Activated naive CD8-positive, alpha-beta T cell treated with anti-CD3 and anti-CD28 coated beads for 36 hours (primary cell): ENCODE results near the gene SERPINB10. TPM values are rescaled to one million over a fixed set of nuclear protein-coding genes. Genes with fewer than 3 reads are reported as not detected.

Experiments used
- DNase-seq: peaks from one replicate; pipeline ENCODE4 v3.0.0; 2021
- H3K27ac Mint-ChIP-seq: one replicate; pipeline ENCODE4 v1.8.0; 2022; ENCODE audit warnings: mild to moderate bottlenecking, moderate library complexity, mixed read lengths
- H3K27me3 Mint-ChIP-seq: one replicate; pipeline ENCODE4 v1.8.0; 2022; ENCODE audit warnings: mild to moderate bottlenecking, mixed read lengths
- H3K36me3 Mint-ChIP-seq: one replicate; pipeline ENCODE4 v1.8.0; 2021; ENCODE audit warnings: mild to moderate bottlenecking, mixed read lengths
- H3K4me1 Mint-ChIP-seq: one replicate; pipeline ENCODE4 v1.8.0; 2021; ENCODE audit warnings: mixed read lengths
- H3K4me3 Mint-ChIP-seq: one replicate; pipeline ENCODE4 v1.8.0; 2022; ENCODE audit warnings: mild to moderate bottlenecking, moderate library complexity, mixed read lengths
- H3K9me3 Mint-ChIP-seq: one replicate; pipeline ENCODE4 v1.8.0; 2022; ENCODE audit warnings: mixed read lengths
- total RNA-seq, 2 experiments: library from RNA; stranded (reverse); gene quantifications; one replicate each; pipeline ENCODE4 v1.2.3, GENCODE V29; 2021

Gene SERPINB10
- total RNA-seq, 2 experiments from 2014 or later, result 0.14 TPM; not detected in 1

DNA sequence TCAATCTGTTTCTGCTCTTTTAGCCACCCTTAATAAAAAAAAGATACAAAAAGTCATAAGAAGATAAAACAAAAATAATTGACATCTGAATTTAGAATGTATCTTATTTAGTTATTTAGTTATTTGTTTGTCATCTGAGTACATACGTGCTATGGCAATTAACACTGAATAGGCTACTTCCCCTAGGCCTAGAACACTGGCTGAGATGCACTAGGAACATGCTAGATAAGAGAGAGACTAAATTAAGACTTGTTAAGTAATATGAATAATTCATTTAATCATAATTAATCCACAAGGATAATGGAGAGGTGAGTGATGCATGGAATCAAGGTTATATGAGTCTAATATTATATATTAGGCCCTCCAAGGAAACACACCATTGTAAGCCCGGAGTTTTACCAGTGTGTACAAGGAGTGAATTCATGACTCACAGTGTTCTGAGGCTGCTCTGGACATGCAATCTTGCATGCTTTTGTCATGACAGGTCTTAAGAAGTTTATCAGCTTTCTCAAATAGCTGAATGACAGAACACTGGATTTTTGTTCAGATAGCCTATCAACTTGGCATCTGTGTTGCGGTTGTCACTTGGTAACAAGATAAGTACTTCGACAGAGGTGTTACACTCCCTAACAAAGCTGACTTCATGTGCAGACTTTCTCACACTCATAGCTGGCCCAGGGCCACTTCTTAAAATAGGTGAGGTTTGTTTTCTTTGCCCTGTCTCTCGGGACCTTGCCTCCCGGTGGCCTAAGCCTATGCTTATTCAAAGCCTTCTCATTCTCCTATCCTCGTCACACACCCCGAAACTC is 25.2 kb upstream of the SERPINB10 start:
- H3K36me3 Mint-ChIP-seq, result no peaks in the 10 kb centered on the region
- no peak overlapping the region for H3K27ac Mint-ChIP-seq
- H3K4me3 Mint-ChIP-seq, result no peak overlapping the region
- H3K27me3 Mint-ChIP-seq, result peaks cover 17% of the 10 kb centered on the region
- no peaks in the 10 kb centered on the region for H3K9me3 Mint-ChIP-seq
- no peaks in the 10 kb centered on the region for H3K4me1 Mint-ChIP-seq
- no peak for DNase-seq

DNA sequence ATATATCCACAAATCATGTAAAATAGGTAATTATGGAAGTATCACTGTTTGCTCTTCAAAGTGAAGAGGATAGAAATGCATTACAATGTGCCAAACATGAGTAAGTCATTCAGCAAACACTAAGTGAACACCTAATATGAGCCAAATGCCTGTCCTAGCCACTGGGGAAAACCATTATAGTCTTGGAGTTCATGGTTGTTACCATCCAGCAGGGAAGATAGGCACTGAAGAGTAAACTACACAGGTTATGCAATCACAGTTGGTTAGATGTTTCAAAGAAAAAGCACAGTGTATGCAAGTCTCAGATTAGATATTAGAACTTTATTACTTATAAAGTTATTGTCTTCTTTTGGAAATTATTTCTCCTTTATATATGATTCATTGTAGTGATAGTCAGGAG is 24.1 kb upstream of the SERPINB10 start:
- no peaks in the 10 kb centered on the region for H3K9me3 Mint-ChIP-seq
- H3K4me1 Mint-ChIP-seq, result no peaks in the 10 kb centered on the region
- H3K27me3 Mint-ChIP-seq, result peaks cover 19% of the 10 kb centered on the region
- DNase-seq, result no peak
- H3K27ac Mint-ChIP-seq, result no peak overlapping the region
- H3K4me3 Mint-ChIP-seq, result no peak overlapping the region
- no peaks in the 10 kb centered on the region for H3K36me3 Mint-ChIP-seq

DNA sequence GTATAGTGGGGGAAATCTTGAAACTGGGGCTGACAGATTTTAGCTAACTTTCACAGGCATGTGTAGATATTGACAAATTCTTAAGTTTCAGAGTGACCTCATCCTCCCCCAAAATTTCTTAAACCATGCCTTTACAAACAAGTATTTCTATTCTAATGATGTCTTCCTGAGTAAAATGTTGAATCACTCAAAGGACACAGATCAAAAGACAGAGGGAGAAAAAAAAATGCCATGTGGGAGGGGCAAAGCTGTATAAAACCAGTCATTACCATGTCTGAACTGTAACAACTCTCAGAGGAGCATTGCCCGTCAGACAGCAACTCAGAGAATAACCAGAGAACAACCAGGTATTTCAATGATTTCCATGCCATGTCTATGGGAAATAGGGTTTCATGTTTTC is 20.3 kb upstream of the SERPINB10 start, which contains the start of gene SERPINB2:
TSS of gene SERPINB2 (plus strand) at position 282 of the 400 bp plus-strand sequence. CDS start 3,740 bp downstream, outside the sequence.
- Mint-ChIP-seq H3K4me1 (no peaks in the 10 kb centered on the region), H3K27me3 (peaks cover 28% of the 10 kb centered on the region), H3K4me3 (no peak within 1 kb of the TSS), H3K36me3 (no peaks in the 10 kb centered on the region), H3K27ac (no peak within 1 kb of the TSS), H3K9me3 (no peaks in the 10 kb centered on the region)
- no peak for DNase-seq

DNA sequence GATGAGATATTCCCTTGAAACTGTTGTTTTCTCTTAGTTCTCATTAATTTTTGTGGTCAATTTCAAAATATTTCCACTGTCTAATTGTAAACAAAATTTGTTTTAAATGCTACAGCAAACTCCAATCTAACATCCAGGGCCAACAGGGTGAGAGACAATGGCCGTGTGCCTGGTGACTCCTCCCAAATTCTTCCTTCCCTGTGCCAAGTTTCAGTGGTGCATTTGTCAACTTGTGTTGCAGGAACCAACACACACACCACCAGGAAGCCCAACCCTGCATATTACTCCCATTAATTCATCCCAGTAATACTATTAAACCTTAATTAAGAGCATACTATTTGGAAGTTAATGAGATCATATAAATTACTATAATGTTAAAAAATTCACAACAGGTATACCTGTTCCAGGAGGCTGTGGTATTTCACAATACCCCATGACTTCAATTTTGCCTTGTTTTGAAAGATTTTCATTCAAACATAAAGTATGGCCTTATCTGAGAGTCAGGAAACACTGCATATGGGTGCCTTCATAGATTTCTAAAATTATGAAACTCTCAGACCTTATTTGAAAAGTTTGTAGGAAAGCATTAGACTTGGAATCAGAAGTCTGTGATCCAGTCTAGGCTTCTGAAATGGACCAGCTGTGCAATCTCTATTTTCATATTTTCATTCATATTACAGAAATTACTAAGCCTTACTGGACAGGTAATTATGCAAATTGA is 19.1 kb upstream of the SERPINB10 start:
- no peak overlapping the region for H3K4me3 Mint-ChIP-seq
- DNase-seq, result no peak
- no peaks in the 10 kb centered on the region for H3K36me3 Mint-ChIP-seq
- peaks cover 28% of the 10 kb centered on the region for H3K27me3 Mint-ChIP-seq
- no peaks in the 10 kb centered on the region for H3K9me3 Mint-ChIP-seq
- no peaks in the 10 kb centered on the region for H3K4me1 Mint-ChIP-seq
- H3K27ac Mint-ChIP-seq, result no peak overlapping the region

DNA sequence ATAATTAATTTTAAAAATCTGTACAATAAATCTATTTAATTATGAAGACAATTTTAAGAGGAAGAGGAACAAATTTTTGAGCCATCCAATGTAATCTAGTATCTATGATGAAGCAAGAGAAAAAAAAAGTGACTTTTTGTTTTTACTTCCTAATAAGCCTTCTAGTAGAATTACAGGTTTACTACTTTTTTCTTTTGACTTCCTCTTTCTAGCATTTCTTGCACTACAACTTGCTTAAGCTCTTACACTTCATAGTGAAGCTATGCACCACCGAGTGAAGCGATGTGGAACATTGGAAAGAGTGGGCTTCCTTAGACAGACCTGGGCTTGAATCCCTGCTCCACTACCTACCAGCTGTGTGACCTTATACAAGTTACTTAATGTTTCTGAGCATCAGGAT is 18.1 kb upstream of the SERPINB10 start:
- no peaks in the 10 kb centered on the region for H3K4me1 Mint-ChIP-seq
- no peak overlapping the region for H3K27ac Mint-ChIP-seq
- peaks cover 24% of the 10 kb centered on the region for H3K27me3 Mint-ChIP-seq
- no peaks in the 10 kb centered on the region for H3K9me3 Mint-ChIP-seq
- H3K36me3 Mint-ChIP-seq, result no peaks in the 10 kb centered on the region
- H3K4me3 Mint-ChIP-seq, result no peak overlapping the region
- DNase-seq, result no peak

DNA sequence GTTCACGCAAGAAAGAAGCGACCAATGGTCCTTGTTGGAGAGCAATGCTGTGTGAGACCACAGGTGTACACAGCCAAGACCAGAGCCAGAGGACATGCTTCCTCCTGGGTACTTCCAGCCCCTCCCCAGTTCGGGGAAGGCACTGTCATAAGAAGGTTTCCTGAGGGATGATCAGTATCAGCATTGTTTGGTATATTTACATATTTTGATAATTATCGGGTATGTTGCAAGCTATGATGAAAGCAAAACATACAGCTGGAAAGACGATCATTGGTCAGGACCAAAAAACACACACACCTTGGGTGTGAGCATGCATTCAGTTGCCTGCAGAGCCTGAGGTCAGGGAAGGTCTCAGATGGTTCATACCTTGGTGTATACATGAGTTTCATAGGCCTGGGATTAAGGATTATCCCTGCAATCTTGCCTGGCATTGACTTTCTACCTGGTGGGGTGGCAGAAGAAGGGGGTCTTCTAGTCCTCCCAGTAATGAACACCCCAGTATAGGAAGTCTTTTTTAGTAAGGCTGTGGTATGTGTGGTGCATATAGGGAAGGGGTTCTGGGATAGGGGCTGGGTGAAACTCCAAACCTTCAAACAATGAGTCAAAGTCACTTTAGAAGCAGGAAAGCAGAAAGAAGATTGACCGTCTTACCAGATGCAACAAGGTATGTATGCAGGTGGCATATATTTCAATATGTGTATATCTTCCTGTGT is 17.4 kb upstream of the SERPINB10 start:
- H3K27me3 Mint-ChIP-seq, result peaks cover 25% of the 10 kb centered on the region
- H3K9me3 Mint-ChIP-seq, result no peaks in the 10 kb centered on the region
- no peak for DNase-seq
- H3K36me3 Mint-ChIP-seq, result no peaks in the 10 kb centered on the region
- no peaks in the 10 kb centered on the region for H3K4me1 Mint-ChIP-seq
- H3K27ac Mint-ChIP-seq, result no peak overlapping the region
- H3K4me3 Mint-ChIP-seq, result no peak overlapping the region

DNA sequence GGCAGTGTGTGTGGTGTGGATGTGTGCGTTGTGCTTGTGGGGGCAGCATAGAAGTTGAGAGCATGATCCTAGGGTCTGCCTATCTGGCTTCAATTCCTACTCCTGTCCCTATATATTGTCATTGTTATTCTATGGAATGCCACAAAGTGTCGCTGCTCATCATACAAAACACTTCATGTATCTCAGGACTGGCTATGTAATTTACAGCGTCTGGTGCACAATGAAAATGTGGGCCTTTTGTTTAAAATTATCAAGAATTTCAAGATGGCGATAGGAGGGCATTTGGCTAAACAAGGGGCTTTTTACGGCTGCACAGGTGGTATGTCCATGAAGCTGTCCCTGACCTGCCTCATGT is 16.8 kb upstream of the SERPINB10 start:
- no peak overlapping the region for H3K4me3 Mint-ChIP-seq
- H3K9me3 Mint-ChIP-seq, result no peaks in the 10 kb centered on the region
- H3K4me1 Mint-ChIP-seq, result no peaks in the 10 kb centered on the region
- no peaks in the 10 kb centered on the region for H3K36me3 Mint-ChIP-seq
- no peak overlapping the region for H3K27ac Mint-ChIP-seq
- DNase-seq, result no peak
- peaks cover 24% of the 10 kb centered on the region for H3K27me3 Mint-ChIP-seq

DNA sequence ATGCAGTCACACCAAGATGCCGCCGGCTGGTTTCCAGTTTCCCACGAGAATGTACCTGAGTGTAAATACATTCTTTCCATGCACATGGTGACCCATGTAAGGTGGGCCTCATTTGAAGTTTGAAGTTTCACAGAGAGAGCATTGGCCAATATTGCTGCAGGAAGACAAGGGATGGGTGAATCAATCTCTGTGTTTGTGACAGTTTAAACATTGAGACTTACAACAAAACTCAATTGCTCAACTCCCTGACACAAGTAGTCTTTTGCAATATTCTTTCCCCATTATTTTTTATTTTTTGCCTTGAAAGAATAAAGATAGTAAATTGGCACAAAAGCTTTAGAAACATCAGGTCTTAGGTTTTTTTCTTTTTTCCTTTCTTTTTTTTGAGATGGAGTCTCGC is 15.2 kb upstream of the SERPINB10 start:
- DNase-seq, result no peak
- peaks cover 14% of the 10 kb centered on the region for H3K27me3 Mint-ChIP-seq
- H3K27ac Mint-ChIP-seq, result no peak overlapping the region
- no peaks in the 10 kb centered on the region for H3K36me3 Mint-ChIP-seq
- H3K4me1 Mint-ChIP-seq, result no peaks in the 10 kb centered on the region
- no peak overlapping the region for H3K4me3 Mint-ChIP-seq
- H3K9me3 Mint-ChIP-seq, result no peaks in the 10 kb centered on the region

DNA sequence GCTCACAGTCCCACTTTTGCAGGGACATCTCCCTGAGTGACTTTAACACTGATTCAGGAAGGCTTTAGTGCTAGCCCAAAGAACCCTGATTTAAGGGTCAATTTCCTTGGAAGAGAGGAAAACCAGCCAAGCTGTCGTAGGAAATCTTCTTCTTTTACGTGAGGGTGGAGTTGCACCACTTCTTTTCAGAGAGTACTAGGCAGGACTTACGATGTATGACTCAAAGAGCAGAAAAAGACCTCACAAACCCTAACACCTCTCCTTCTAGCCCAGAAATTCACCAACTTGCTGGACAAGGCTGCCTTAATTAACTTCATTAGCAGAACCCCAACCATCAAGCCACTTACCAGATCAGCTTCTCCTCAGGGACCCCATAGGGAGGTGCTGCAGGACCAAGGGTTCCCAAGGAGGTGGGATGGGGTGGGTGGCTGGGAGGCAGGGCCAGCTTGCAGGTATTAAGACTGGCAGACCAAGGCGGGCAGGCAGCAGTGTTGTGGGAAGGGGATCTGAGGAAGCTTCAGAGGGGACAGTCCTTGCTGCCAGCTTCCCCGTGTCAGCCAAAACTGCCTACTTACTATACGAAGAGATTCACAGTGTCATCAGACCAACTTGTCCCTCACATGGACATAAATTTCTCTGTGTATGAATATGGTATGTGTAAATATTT is 13.5 kb upstream of the SERPINB10 start:
- Mint-ChIP-seq H3K4me1 (no peaks in the 10 kb centered on the region), H3K36me3 (no peaks in the 10 kb centered on the region), H3K9me3 (no peaks in the 10 kb centered on the region), H3K27me3 (peaks cover 13% of the 10 kb centered on the region), H3K4me3 (no peak overlapping the region), H3K27ac (no peak overlapping the region)
- no peak for DNase-seq

DNA sequence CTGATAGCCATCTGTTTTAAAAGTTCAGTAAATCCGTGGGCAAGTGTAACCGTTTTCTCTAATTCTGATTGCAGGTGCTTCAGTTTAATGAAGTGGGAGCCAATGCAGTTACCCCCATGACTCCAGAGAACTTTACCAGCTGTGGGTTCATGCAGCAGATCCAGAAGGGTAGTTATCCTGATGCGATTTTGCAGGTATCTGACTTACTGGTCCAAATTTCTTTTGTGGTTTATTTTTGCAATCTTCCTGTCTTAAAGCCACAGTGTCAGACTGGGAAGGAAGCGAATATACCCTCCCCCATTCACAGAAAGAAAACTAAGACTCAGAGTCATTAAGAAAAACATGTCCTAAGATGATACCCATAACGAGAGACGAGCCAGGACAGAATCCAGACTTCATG is 12.6 kb upstream of the SERPINB10 start:
- Mint-ChIP-seq H3K27ac (no peak overlapping the region), H3K27me3 (peaks cover 13% of the 10 kb centered on the region), H3K4me1 (no peaks in the 10 kb centered on the region), H3K4me3 (no peak overlapping the region), H3K36me3 (no peaks in the 10 kb centered on the region), H3K9me3 (no peaks in the 10 kb centered on the region)
- DNase-seq, result no peak

DNA sequence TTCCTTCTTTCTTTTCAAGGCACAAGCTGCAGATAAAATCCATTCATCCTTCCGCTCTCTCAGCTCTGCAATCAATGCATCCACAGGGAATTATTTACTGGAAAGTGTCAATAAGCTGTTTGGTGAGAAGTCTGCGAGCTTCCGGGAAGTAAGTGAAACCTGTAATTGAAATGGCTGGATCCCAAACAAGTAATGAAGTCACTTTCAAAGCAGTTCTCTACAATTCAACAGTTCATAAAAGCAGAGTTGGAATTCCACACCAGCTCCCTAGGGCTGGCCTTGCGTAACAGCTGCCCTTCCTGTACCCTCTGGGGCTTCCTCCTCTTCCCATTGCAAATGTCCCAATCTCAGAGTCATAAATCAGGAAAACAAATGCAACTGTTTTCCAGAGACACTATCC is 10.7 kb upstream of the SERPINB10 start:
- Mint-ChIP-seq H3K27me3 (peaks cover 7% of the 10 kb centered on the region), H3K4me1 (no peaks in the 10 kb centered on the region), H3K9me3 (no peaks in the 10 kb centered on the region), H3K27ac (no peak overlapping the region), H3K4me3 (no peak overlapping the region), H3K36me3 (no peaks in the 10 kb centered on the region)
- DNase-seq, result no peak

DNA sequence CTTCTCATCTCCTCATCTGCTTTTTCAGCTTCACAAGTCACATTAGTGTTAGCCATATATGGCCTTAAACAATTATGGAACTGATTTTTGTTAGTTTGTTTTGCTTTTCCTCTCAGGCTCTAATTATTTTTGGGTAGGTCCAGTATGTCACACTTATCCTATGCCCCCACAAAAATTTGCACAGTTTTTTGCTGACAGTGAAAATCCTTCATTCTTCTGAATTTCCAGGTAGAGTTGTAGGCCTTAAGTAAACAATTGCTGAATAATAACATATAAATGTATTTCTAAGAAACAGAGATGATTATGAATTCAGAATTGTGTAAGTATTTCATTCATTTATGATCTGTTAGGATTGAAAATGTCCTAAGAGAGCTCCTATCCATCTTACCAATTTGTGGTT is 8.6 kb upstream of the SERPINB10 start:
- no peaks in the 10 kb centered on the region for H3K36me3 Mint-ChIP-seq
- H3K4me1 Mint-ChIP-seq, result no peaks in the 10 kb centered on the region
- no peak overlapping the region for H3K4me3 Mint-ChIP-seq
- H3K9me3 Mint-ChIP-seq, result no peaks in the 10 kb centered on the region
- DNase-seq, result no peak
- H3K27ac Mint-ChIP-seq, result no peak overlapping the region
- peaks cover 13% of the 10 kb centered on the region for H3K27me3 Mint-ChIP-seq

DNA sequence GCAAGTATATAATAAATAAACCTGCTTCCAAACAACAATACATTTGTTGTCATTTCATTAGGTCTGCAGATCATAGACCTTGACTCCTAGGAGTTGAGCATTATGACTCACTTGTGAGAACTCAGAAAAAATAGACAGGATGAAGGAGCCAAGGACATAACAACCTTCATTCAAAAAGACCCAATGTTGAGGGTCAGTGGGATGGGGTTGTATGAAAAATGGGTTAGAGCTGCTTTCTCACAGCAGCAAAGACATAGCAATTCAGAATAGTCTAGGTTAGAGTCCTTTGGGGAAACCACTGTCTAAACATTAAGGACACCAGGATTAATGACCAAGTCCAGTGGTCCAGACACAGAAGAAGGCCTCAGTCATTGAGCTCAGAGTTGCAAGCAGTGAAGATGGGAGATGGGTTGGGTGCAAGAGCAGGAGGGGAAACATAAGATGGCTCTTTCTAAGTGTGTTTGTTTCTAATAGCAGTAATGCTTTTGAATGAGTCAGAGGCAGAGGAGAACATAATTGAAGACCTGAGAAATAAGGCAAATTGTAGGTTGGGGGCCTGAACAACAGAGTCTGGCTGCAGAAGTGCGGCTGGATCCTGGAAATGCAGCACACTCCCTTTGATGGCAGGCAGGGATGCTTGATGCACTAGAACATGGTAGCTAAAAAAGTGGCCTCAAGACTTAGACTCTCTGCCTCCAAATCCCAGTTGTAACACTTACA is 3.7 kb upstream of the SERPINB10 start:
- Mint-ChIP-seq H3K4me3 (no peak overlapping the region), H3K4me1 (peaks cover 3% of the 10 kb centered on the region), H3K27me3 (peaks cover 25% of the 10 kb centered on the region), H3K36me3 (no peaks in the 10 kb centered on the region), H3K9me3 (no peaks in the 10 kb centered on the region), H3K27ac (no peak overlapping the region)
- DNase-seq, result no peak

DNA sequence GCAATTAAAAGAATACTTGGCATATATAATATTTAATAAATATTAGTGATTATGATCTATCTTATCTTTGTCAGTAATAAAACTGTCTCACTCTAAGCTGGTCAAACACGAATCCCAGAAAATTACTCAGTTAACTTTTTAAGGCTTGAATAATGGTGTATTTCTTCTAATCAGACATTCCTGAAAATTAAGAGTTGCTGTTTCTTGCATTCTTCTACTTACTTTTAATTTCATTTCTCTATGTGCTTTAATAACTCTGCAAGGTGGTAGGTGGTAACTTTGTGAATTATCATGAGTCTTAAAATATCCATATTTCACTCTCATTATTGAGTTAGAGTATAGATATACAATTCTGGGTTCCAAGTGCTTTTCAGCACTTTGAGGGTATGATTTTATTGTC is 3.1 kb upstream of the SERPINB10 start:
- Mint-ChIP-seq H3K36me3 (no peaks in the 10 kb centered on the region), H3K4me3 (no peak overlapping the region), H3K27ac (no peak overlapping the region), H3K27me3 (peaks cover 25% of the 10 kb centered on the region), H3K9me3 (no peaks in the 10 kb centered on the region), H3K4me1 (peaks cover 4% of the 10 kb centered on the region)
- DNase-seq, result no peak
